Neural crest cell (in vitro differentiated cells): ENCODE data around the gene TBC1D25. TPM values are rescaled to one million over a fixed set of nuclear protein-coding genes. Genes with fewer than 3 reads are reported as not detected.
"Not testable (repeated sequence)": the region's sequence is repeated elsewhere in the genome, so short reads cannot be mapped to it uniquely, and the experiment has no call there.

Source experiments
- DNase-seq: peaks from one replicate; pipeline ENCODE4 v3.0.0; 2021; ENCODE audit warnings: low read depth, mixed read lengths, low spot score
- H3K27ac Mint-ChIP-seq: one replicate; pipeline ENCODE4 v1.8.0; 2021; ENCODE audit warnings: mild to moderate bottlenecking, mixed read lengths; ENCODE audit not compliant: unreplicated experiment
- H3K27me3 Mint-ChIP-seq: 2 replicates; pipeline ENCODE4 v1.8.0; 2021; ENCODE audit warnings: low read depth, mild to moderate bottlenecking, mixed read lengths
- H3K36me3 Mint-ChIP-seq: 2 replicates; pipeline ENCODE4 v1.8.0; 2021; ENCODE audit warnings: low read depth, mild to moderate bottlenecking, mixed read lengths
- H3K4me1 Mint-ChIP-seq: 2 replicates; pipeline ENCODE4 v1.8.0; 2021; ENCODE audit warnings: mixed read lengths
- H3K4me3 Mint-ChIP-seq: one replicate; pipeline ENCODE4 v1.8.0; 2021; ENCODE audit warnings: mild to moderate bottlenecking, mixed read lengths
- H3K9me3 Mint-ChIP-seq: 2 replicates; pipeline ENCODE4 v1.8.0; 2021; ENCODE audit warnings: mixed read lengths
- CTCF ChIP-seq: fragments of 200-600 bp; sonication (generic); conservative IDR thresholded peaks from 2 replicates; pipeline ENCODE4 v1.5.0; 2021; ENCODE audit warnings: antibody characterized with exemption, mild to moderate bottlenecking
- total RNA-seq: library from RNA; stranded (reverse); gene quantifications from 2 replicates; pipeline ENCODE4 v1.2.1, GENCODE V29; 2021

Gene TBC1D25
- total RNA-seq, 1 donor from 2014 or later = 12.0 TPM

GRCh38 chrX:48522291-48522690, 17.2 kb upstream of the TBC1D25 start:
- DNase-seq = no peak
- Mint-ChIP-seq H3K36me3 (peaks cover 16% of the 10 kb centered on the region), H3K4me3 (peak overlapping the region; percentile 90), H3K27ac (peak overlapping the region; percentile 78), H3K4me1 (peaks cover 21% of the 10 kb centered on the region), H3K9me3 (peaks cover 3% of the 10 kb centered on the region), H3K27me3 (no peaks in the 10 kb centered on the region)
- no peak for TF ChIP-seq CTCF

- H3K27ac Mint-ChIP-seq = no peak overlapping the region
- peaks cover 22% of the 10 kb centered on the region for H3K36me3 Mint-ChIP-seq
- peak overlapping the region; percentile 82 for H3K4me3 Mint-ChIP-seq
- TF ChIP-seq CTCF = no peak
- H3K27me3 Mint-ChIP-seq = no peaks in the 10 kb centered on the region
- peaks cover 3% of the 10 kb centered on the region for H3K9me3 Mint-ChIP-seq
- peaks cover 21% of the 10 kb centered on the region for H3K4me1 Mint-ChIP-seq
- DNase-seq = no peak
These were observed 15.8 kb upstream of the TBC1D25 start for GRCh38 chrX:48523682-48524081.

DNA sequence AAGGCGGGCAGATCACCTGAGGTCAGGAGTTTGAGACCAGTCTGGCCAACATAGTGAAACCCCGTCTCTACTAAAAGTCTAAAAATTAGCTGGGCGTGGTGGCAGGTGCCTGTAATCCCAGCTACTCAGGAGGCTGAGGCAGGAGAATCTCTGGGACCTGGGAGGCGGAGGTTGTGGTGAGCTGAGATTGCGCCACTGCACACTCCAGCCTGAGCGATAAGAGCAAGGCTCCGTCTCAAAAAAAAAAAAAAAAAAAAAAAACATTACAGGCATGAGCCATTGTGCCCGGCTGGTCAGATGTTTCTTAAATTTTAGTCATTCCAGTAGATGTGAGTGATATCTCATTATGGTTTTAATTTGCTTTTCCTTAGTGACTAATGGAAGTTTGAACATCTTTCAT, 13.7 kb upstream of the TBC1D25 start:
- peak overlapping the region; percentile 31 for H3K4me3 Mint-ChIP-seq
- peaks cover 18% of the 10 kb centered on the region for H3K4me1 Mint-ChIP-seq
- peaks cover 21% of the 10 kb centered on the region for H3K36me3 Mint-ChIP-seq
- not testable (repeated sequence) for H3K27me3 Mint-ChIP-seq, H3K9me3 Mint-ChIP-seq, H3K27ac Mint-ChIP-seq, DNase-seq

DNA sequence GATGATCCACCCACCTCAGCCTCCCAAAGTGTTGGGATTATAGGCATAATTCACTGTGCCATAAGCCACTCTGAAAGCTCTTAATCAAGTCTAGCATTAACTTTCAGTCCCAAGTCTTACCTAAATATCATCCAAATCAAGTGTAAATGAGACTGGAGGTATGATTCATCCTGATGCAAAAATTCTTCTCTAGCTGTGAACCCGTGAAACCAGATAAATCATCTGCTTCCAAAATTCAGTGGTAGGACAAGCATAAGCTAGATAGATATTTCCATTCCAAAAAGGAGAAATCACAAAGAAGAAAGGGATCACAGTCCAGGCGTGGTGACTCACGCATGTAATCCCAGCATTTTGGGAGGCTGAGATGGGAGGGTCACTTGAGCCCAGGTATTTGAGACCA, 8.8 kb upstream of the TBC1D25 start:
- no peak for TF ChIP-seq CTCF
- no peak overlapping the region for H3K27ac Mint-ChIP-seq
- no peak overlapping the region for H3K4me3 Mint-ChIP-seq
- no peaks in the 10 kb centered on the region for H3K27me3 Mint-ChIP-seq
- peaks cover 9% of the 10 kb centered on the region for H3K9me3 Mint-ChIP-seq
- DNase-seq = no peak
- H3K4me1 Mint-ChIP-seq = peaks cover 5% of the 10 kb centered on the region
- peaks cover 21% of the 10 kb centered on the region for H3K36me3 Mint-ChIP-seq

- H3K4me1 Mint-ChIP-seq = peaks cover 3% of the 10 kb centered on the region
- H3K4me3 Mint-ChIP-seq = no peak overlapping the region
- DNase-seq = no peak
- peak overlapping the region; percentile 28 for H3K27ac Mint-ChIP-seq
- H3K27me3 Mint-ChIP-seq = no peaks in the 10 kb centered on the region
- H3K36me3 Mint-ChIP-seq = peaks cover 18% of the 10 kb centered on the region
- H3K9me3 Mint-ChIP-seq = peaks cover 9% of the 10 kb centered on the region
- TF ChIP-seq CTCF = no peak
These were observed 8.1 kb upstream of the TBC1D25 start for GRCh38 chrX:48531358-48531959.

GRCh38 chrX:48532161-48532560, 7.4 kb upstream of the TBC1D25 start:
- no peak overlapping the region for H3K4me3 Mint-ChIP-seq
- H3K27ac Mint-ChIP-seq = no peak overlapping the region
- H3K36me3 Mint-ChIP-seq = peaks cover 15% of the 10 kb centered on the region
- no peak for TF ChIP-seq CTCF
- no peaks in the 10 kb centered on the region for H3K4me1 Mint-ChIP-seq
- DNase-seq = no peak
- H3K27me3 Mint-ChIP-seq = no peaks in the 10 kb centered on the region
- H3K9me3 Mint-ChIP-seq = peaks cover 9% of the 10 kb centered on the region
